ENCODE measurements around the gene NFATC2.
A peak's percentile ranks its signal among the peaks of the same experiment; 100 is the strongest.

Gene NFATC2

GRCh38 chr20:51412333-51412871 is 130.1 kb downstream of the NFATC2 start:
- TF ChIP-seq, protein P1, sequence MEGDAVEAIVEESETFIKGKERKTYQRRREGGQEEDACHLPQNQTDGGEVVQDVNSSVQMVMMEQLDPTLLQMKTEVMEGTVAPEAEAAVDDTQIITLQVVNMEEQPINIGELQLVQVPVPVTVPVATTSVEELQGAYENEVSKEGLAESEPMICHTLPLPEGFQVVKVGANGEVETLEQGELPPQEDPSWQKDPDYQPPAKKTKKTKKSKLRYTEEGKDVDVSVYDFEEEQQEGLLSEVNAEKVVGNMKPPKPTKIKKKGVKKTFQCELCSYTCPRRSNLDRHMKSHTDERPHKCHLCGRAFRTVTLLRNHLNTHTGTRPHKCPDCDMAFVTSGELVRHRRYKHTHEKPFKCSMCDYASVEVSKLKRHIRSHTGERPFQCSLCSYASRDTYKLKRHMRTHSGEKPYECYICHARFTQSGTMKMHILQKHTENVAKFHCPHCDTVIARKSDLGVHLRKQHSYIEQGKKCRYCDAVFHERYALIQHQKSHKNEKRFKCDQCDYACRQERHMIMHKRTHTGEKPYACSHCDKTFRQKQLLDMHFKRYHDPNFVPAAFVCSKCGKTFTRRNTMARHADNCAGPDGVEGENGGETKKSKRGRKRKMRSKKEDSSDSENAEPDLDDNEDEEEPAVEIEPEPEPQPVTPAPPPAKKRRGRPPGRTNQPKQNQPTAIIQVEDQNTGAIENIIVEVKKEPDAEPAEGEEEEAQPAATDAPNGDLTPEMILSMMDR (IDR thresholded peaks at IDR 0.05; ENCODE audit: low read length, missing control alignments): no peak
- DNase-seq (ENCODE audit: low read depth): peak; percentile 36
- H3K4me3 ChIP-seq (replicated peaks; ENCODE audit: low read depth, low read length): no peak overlapping the region

GRCh38 chr20:51411870-51412269 is 130.6 kb downstream of the NFATC2 start:
- TF ChIP-seq, protein P1 (IDR thresholded peaks at IDR 0.05; ENCODE audit: low read length, missing control alignments): no peak

DNA sequence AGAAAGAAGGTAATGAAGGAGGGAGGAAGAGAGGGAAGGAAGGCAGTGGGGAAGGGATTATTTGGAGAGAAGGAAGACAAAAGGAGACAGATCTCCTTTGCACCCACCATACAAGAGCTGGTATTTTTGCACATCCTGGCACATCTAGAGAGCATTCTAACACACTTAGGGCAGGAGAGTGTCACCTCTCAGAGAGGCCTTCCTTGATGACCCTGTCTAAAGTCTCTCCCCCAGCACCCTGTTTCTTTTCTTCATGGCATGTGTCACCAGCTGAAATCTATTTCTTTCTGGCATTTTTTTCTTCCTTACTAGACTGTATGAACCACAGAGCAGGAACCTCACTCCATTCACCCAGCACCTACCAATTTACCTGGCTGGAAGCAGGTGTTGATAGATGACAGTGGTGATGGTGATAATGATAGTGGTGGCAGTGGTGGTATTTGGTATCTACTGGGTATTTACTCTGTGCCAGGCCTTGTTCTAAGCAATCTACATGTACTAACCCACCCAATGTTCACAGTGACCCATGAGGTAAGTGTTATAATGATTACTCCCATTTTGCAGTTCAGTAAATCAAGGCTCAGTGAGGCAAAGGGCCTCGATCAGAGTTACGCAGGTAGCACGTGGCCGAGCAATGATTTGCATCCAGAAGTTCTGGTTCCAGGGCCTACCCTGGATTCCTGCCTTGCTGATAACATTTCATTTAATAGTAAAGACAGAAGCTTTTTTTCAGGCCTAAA is 131.8 kb downstream of the NFATC2 start:
- DNase-seq (ENCODE audit: low read depth): no peak
- no peak overlapping the region for H3K4me3 ChIP-seq (replicated peaks; ENCODE audit: low read depth, low read length)
- TF ChIP-seq, protein P1 (IDR thresholded peaks at IDR 0.05; ENCODE audit: low read length, missing control alignments): no peak

More at GRCh38 chr20:51411870-51412269, 130.6 kb downstream of the NFATC2 start:
- H3K4me3 ChIP-seq (replicated peaks; ENCODE audit: low read depth, low read length): no peak overlapping the region
- no peak for DNase-seq (ENCODE audit: low read depth)

GRCh38 chr20:51409192-51409880 is 133.2 kb downstream of the NFATC2 start:
- TF ChIP-seq, protein P1 (IDR thresholded peaks at IDR 0.05; ENCODE audit: low read length, missing control alignments): no peak
- DNase-seq (ENCODE audit: low read depth): no peak

DNA sequence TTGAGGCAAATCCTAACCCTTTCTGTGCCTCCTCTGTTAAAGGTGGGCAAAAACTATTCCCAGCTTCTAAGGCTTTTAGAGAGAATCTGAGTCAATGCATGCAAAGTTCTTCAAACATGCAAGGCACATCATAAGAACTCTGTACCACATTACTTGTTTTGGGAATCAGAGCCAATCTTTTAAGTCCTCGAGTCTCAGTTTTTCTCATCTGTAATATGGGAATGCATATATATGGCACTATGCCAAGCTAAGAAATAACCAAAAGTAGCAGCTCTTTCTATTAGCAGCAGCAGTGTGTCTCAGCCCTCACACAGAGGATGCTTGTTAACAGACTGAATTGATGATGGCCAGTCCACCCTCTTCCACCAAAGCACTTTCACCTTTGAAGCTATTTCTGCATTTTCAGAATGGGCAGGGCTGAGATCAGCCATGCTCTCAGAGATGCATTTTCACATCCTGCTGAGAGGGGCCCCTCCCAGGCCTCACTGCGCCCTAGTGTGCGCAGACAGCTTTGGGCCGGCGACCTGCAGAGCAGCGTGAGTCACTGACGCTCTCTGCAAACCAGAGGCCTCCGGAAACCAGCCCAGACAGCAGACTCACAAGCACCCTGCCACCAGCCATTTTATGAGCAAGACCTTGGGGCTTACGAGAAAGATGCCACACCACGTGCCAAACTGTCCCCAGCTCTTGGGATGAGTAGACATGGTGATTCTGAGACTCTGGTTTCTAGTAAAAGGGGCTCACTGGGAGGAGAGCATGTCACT is 138.0 kb downstream of the NFATC2 start:
- TF ChIP-seq, protein P1 (IDR thresholded peaks at IDR 0.05; ENCODE audit: low read length, missing control alignments): no peak
- DNase-seq (ENCODE audit: low read depth): peak; percentile 44
- H3K4me3 ChIP-seq (replicated peaks; ENCODE audit: low read depth, low read length): no peak overlapping the region

More at GRCh38 chr20:51409192-51409880, 133.2 kb downstream of the NFATC2 start:
- H3K4me3 ChIP-seq (replicated peaks; ENCODE audit: low read depth, low read length): no peak overlapping the region

DNA sequence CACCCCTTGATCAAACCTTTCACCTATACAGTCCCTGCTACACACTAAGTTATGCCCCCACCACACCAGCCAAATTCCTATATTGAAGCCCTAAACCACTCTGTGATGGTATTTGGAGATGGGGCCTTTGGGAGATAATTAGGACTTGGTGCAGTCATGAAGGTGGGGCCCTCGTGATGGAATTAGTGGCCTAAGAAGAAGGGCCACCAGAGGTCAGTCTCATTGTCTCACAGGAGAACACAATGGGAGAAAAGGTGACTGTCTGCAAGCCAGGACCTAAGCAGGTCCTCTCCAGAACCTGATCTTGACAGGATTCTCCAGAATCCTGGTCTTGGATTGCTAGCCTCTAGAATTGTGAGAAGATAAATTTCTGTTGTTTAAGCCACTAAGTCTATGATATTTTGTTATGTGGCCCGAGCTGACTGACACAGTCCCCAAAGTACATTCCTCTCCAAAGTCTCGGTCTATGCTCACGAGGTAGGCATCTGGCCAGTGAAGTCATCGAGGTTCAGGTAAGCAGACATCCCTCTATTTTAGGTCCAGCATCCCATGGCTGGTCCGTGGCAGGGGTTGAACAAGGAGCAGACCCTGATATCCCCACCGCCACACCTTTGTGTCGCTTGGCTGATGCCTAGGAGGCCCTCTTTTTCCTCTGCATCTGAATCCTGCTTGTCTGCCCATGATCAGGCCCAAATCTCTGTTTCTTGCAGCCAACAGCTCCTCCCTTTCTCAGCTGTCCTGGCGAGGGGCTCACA is 138.9 kb downstream of the NFATC2 start:
- TF ChIP-seq, protein P1 (IDR thresholded peaks at IDR 0.05; ENCODE audit: low read length, missing control alignments): no peak
- no peak overlapping the region for H3K4me3 ChIP-seq (replicated peaks; ENCODE audit: low read depth, low read length)
- DNase-seq (ENCODE audit: low read depth): no peak
